ENCODE results near the gene PDILT.

- no peak for TF ChIP-seq EZH2 (IDR thresholded peaks at IDR 0.05; ENCODE audit: insufficient read depth, low read length)
- TF ChIP-seq, protein P1, sequence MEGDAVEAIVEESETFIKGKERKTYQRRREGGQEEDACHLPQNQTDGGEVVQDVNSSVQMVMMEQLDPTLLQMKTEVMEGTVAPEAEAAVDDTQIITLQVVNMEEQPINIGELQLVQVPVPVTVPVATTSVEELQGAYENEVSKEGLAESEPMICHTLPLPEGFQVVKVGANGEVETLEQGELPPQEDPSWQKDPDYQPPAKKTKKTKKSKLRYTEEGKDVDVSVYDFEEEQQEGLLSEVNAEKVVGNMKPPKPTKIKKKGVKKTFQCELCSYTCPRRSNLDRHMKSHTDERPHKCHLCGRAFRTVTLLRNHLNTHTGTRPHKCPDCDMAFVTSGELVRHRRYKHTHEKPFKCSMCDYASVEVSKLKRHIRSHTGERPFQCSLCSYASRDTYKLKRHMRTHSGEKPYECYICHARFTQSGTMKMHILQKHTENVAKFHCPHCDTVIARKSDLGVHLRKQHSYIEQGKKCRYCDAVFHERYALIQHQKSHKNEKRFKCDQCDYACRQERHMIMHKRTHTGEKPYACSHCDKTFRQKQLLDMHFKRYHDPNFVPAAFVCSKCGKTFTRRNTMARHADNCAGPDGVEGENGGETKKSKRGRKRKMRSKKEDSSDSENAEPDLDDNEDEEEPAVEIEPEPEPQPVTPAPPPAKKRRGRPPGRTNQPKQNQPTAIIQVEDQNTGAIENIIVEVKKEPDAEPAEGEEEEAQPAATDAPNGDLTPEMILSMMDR (IDR thresholded peaks at IDR 0.05; ENCODE audit: insufficient read depth, low read depth, low read length) = no peak
Observed at GRCh38 chr16:20364051-20364450, 40.5 kb downstream of the PDILT start.

All from astrocyte (in vitro differentiated cells and primary cell).